HG03439 (cell line): ENCODE results near the gene DNAJC2.

Experiments
- ATAC-seq: cut with Tn5 transposase; IDR thresholded peaks from one replicate; pipeline ENCODE4 v1.9.1; 2021; ENCODE audit warnings: mild to moderate bottlenecking, moderate library complexity; ENCODE audit not compliant: unreplicated experiment

DNAJC2 gene

GRCh38 chr7:103344453-103345149, at the start of gene DNAJC2:
Gene DNAJC2 (minus strand): TSS chr7:103344767. CDS start chr7:103344622, 145 bp downstream.
- peak; percentile 79 for ATAC-seq

- ATAC-seq, result no peak
Observed at GRCh38 chr7:103391976-103392375, 47.4 kb upstream of the DNAJC2 start.

- ATAC-seq, result no peak
Observed at GRCh38 chr7:103391150-103391549, 46.6 kb upstream of the DNAJC2 start.

- ATAC-seq, result no peak
Observed at GRCh38 chr7:103389263-103389662, 44.7 kb upstream of the DNAJC2 start.

- no peak for ATAC-seq
Observed at GRCh38 chr7:103388469-103389140, 44.0 kb upstream of the DNAJC2 start.

- no peak for ATAC-seq
Observed at GRCh38 chr7:103387242-103387641, 42.7 kb upstream of the DNAJC2 start.

- ATAC-seq, result no peak
Observed at GRCh38 chr7:103382032-103382402, 37.5 kb upstream of the DNAJC2 start.

- ATAC-seq, result no peak
Observed at GRCh38 chr7:103381280-103382031, 36.9 kb upstream of the DNAJC2 start.

GRCh38 chr7:103380395-103381191, 36.0 kb upstream of the DNAJC2 start:
- no peak for ATAC-seq

GRCh38 chr7:103379270-103379975, 34.9 kb upstream of the DNAJC2 start:
- no peak for ATAC-seq

- no peak for ATAC-seq
Observed at GRCh38 chr7:103373866-103374643, 29.5 kb upstream of the DNAJC2 start.

GRCh38 chr7:103369432-103369831, 24.9 kb upstream of the DNAJC2 start:
- ATAC-seq, result no peak

- ATAC-seq, result no peak
Observed at GRCh38 chr7:103349805-103350204, 5.2 kb upstream of the DNAJC2 start.

- no peak for ATAC-seq
Observed at GRCh38 chr7:103348959-103349358, 4.4 kb upstream of the DNAJC2 start.

GRCh38 chr7:103348452-103348851, 3.9 kb upstream of the DNAJC2 start:
- no peak for ATAC-seq

GRCh38 chr7:103347507-103348267, 3.1 kb upstream of the DNAJC2 start, which contains the start of gene PSMC2:
Gene PSMC2 (plus strand): TSS chr7:103347643. CDS start chr7:103347712, 69 bp downstream.
- ATAC-seq, result peak; percentile 75

GRCh38 chr7:103346396-103346795, 1.8 kb upstream of the DNAJC2 start:
- no peak for ATAC-seq

- peak; percentile 6 for ATAC-seq
Observed at GRCh38 chr7:103343758-103344452, 662 bp downstream of the DNAJC2 start.
